Astrocyte (in vitro differentiated cells and primary cell): Measurements from ENCODE around the gene SCN3B. TPM values are rescaled to one million over a fixed set of nuclear protein-coding genes. Genes with fewer than 3 reads are reported as not detected.

ENCODE experiments used
- DNase-seq: peaks from one replicate; pipeline ENCODE4 v3.0.0-alpha.2; 2010; ENCODE audit warnings: low read depth
- FAIRE-seq: peaks from 2 replicates; lab custom pipeline; 2011; peaks lifted over from hg19 to GRCh38; lab: Jason Lieb, UNC
- H2AFZ ChIP-seq: 2 replicates; pipeline ENCODE4 v1.6.0; 2012; ENCODE audit warnings: low read depth, low read length, inconsistent platforms
- H3K27ac ChIP-seq: 2 replicates; pipeline ENCODE4 v1.5.1; 2011; ENCODE audit warnings: low read depth, low read length, inconsistent platforms
- H3K27me3 ChIP-seq: 2 replicates; pipeline ENCODE4 v1.6.0; 2011; ENCODE audit warnings: low read length, inconsistent platforms; ENCODE audit not compliant: insufficient read depth
- H3K36me3 ChIP-seq: 2 replicates; pipeline ENCODE4 v1.5.1; 2011; ENCODE audit warnings: low read length, inconsistent platforms; ENCODE audit not compliant: insufficient read depth
- H3K4me1 ChIP-seq: 2 replicates; pipeline ENCODE4 v1.5.1; 2011; ENCODE audit warnings: low read length, inconsistent platforms; ENCODE audit not compliant: insufficient read depth
- H3K4me2 ChIP-seq: 2 replicates; pipeline ENCODE4 v1.6.0; 2012; ENCODE audit warnings: low read length, inconsistent platforms
- H3K4me3 ChIP-seq: 2 replicates; pipeline ENCODE4 v1.5.1; 2011; ENCODE audit warnings: low read depth, mild to moderate bottlenecking, low read length, inconsistent platforms; ENCODE audit not compliant: insufficient read depth
- H3K79me2 ChIP-seq: 2 replicates; pipeline ENCODE4 v1.6.0; 2012; ENCODE audit warnings: mild to moderate bottlenecking, low read length, inconsistent platforms; ENCODE audit not compliant: insufficient read depth
- H3K9ac ChIP-seq: 2 replicates; pipeline ENCODE4 v1.6.0; 2012; ENCODE audit warnings: mild to moderate bottlenecking, low read length, inconsistent platforms
- H3K9me3 ChIP-seq: 2 replicates; pipeline ENCODE4 v1.5.1; 2012; ENCODE audit warnings: low read depth, mild to moderate bottlenecking, low read length, inconsistent platforms; ENCODE audit not compliant: insufficient read depth
- H4K20me1 ChIP-seq: 2 replicates; pipeline ENCODE4 v1.6.0; 2012; ENCODE audit warnings: low read length, inconsistent platforms; ENCODE audit not compliant: insufficient read depth
- H3K27ac Mint-ChIP-seq: one replicate; pipeline ENCODE4 v1.8.0; 2021; ENCODE audit warnings: mild to moderate bottlenecking, mixed read lengths; ENCODE audit not compliant: unreplicated experiment
- H3K27me3 Mint-ChIP-seq: one replicate; pipeline ENCODE4 v1.8.0; 2021; ENCODE audit warnings: low read depth, mixed read lengths; ENCODE audit not compliant: unreplicated experiment
- H3K36me3 Mint-ChIP-seq: one replicate; pipeline ENCODE4 v1.8.0; 2021; ENCODE audit warnings: low read depth, mixed read lengths; ENCODE audit not compliant: unreplicated experiment
- H3K4me1 Mint-ChIP-seq: one replicate; pipeline ENCODE4 v1.8.0; 2021; ENCODE audit warnings: low read depth, mixed read lengths; ENCODE audit not compliant: unreplicated experiment
- H3K4me3 Mint-ChIP-seq: one replicate; pipeline ENCODE4 v1.8.0; 2021; ENCODE audit warnings: mild to moderate bottlenecking, moderate library complexity, mixed read lengths; ENCODE audit not compliant: unreplicated experiment
- H3K9me3 Mint-ChIP-seq: one replicate; pipeline ENCODE4 v1.8.0; 2021; ENCODE audit warnings: mild to moderate bottlenecking, mixed read lengths; ENCODE audit not compliant: unreplicated experiment
- CTCF ChIP-seq: IDR thresholded peaks from 2 replicates; pipeline ENCODE4 v1.5.1; 2011; ENCODE audit warnings: low read depth, mild to moderate bottlenecking, inconsistent platforms, low read length, moderate library complexity; ENCODE audit not compliant: insufficient read depth
- EZH2 ChIP-seq: IDR thresholded peaks from 2 replicates; pipeline ENCODE4 v1.6.1; 2012; ENCODE audit warnings: mild to moderate bottlenecking, low read length, inconsistent platforms; ENCODE audit not compliant: insufficient read depth
- total RNA-seq: library from RNA; stranded (reverse); gene quantifications from 2 replicates; pipeline ENCODE4 v1.2.1, GENCODE V29; 2021

SCN3B gene
- total RNA-seq, 1 donor from 2014 or later = 2.3 TPM

GRCh38 chr11:123652599-123652998, 1.8 kb downstream of the SCN3B start:
- Histone ChIP-seq H3K9ac (no peak overlapping the region), H4K20me1 (no peaks in the 10 kb centered on the region), H3K9me3 (no peaks in the 10 kb centered on the region), H3K4me1 (peaks cover 6% of the 10 kb centered on the region), H3K36me3 (no peaks in the 10 kb centered on the region), H3K27ac (no peak overlapping the region), H2AFZ (no peak overlapping the region), H3K79me2 (no peaks in the 10 kb centered on the region), H3K4me2 (no peak overlapping the region), H3K4me3 (no peak overlapping the region), H3K27me3 (peaks cover 18% of the 10 kb centered on the region)
- H3K36me3 Mint-ChIP-seq = no peaks in the 10 kb centered on the region
- FAIRE-seq (no peak), DNase-seq (no peak)
- no peak overlapping the region for H3K4me3 Mint-ChIP-seq
- no peak overlapping the region for H3K27ac Mint-ChIP-seq
- H3K27me3 Mint-ChIP-seq = peaks cover 22% of the 10 kb centered on the region
- H3K4me1 Mint-ChIP-seq = peaks cover 4% of the 10 kb centered on the region
- TF ChIP-seq CTCF (no peak), EZH2 (no peak)
- no peaks in the 10 kb centered on the region for H3K9me3 Mint-ChIP-seq

- H3K4me1 Mint-ChIP-seq = peaks cover 4% of the 10 kb centered on the region
- H3K9me3 Mint-ChIP-seq = no peaks in the 10 kb centered on the region
- Histone ChIP-seq H3K27ac (no peak overlapping the region), H3K36me3 (no peaks in the 10 kb centered on the region), H3K4me2 (no peak overlapping the region), H4K20me1 (no peaks in the 10 kb centered on the region), H2AFZ (no peak overlapping the region), H3K9me3 (no peaks in the 10 kb centered on the region), H3K4me3 (no peak overlapping the region), H3K27me3 (peaks cover 18% of the 10 kb centered on the region), H3K79me2 (no peaks in the 10 kb centered on the region), H3K9ac (no peak overlapping the region), H3K4me1 (peaks cover 6% of the 10 kb centered on the region)
- DNase-seq (no peak), FAIRE-seq (no peak)
- no peaks in the 10 kb centered on the region for H3K36me3 Mint-ChIP-seq
- no peak for TF ChIP-seq EZH2
- H3K4me3 Mint-ChIP-seq = no peak overlapping the region
- no peak overlapping the region for H3K27ac Mint-ChIP-seq
- peaks cover 22% of the 10 kb centered on the region for H3K27me3 Mint-ChIP-seq
Measured at GRCh38 chr11:123650901-123651300, 3.5 kb downstream of the SCN3B start.

- H3K36me3 ChIP-seq = no peaks in the 10 kb centered on the region
- H3K9me3 Mint-ChIP-seq = no peaks in the 10 kb centered on the region
- H2AFZ ChIP-seq = no peak overlapping the region
- H3K9ac ChIP-seq = no peak overlapping the region
- no peaks in the 10 kb centered on the region for H3K36me3 Mint-ChIP-seq
- H3K4me3 ChIP-seq = no peak overlapping the region
- H3K27me3 ChIP-seq = peaks cover 10% of the 10 kb centered on the region
- no peaks in the 10 kb centered on the region for H3K4me1 Mint-ChIP-seq
- no peak overlapping the region for H3K4me2 ChIP-seq
- no peaks in the 10 kb centered on the region for H3K4me1 ChIP-seq
- peaks cover 10% of the 10 kb centered on the region for H3K27me3 Mint-ChIP-seq
- no peak for TF ChIP-seq EZH2
- no peak for TF ChIP-seq CTCF
- FAIRE-seq (no peak), DNase-seq (no peak)
- no peaks in the 10 kb centered on the region for H3K79me2 ChIP-seq
- no peaks in the 10 kb centered on the region for H3K9me3 ChIP-seq
- H3K27ac Mint-ChIP-seq = no peak overlapping the region
- H4K20me1 ChIP-seq = no peaks in the 10 kb centered on the region
- no peak overlapping the region for H3K4me3 Mint-ChIP-seq
- H3K27ac ChIP-seq = no peak overlapping the region
Measured at GRCh38 chr11:123645286-123645975, 9.0 kb downstream of the SCN3B start.
